Measurements from ENCODE around the gene CNOT6.
"Not testable (repeated sequence)": the region's sequence is repeated elsewhere in the genome, so short reads cannot be mapped to it uniquely, and the experiment has no call there.

CNOT6 gene

DNA sequence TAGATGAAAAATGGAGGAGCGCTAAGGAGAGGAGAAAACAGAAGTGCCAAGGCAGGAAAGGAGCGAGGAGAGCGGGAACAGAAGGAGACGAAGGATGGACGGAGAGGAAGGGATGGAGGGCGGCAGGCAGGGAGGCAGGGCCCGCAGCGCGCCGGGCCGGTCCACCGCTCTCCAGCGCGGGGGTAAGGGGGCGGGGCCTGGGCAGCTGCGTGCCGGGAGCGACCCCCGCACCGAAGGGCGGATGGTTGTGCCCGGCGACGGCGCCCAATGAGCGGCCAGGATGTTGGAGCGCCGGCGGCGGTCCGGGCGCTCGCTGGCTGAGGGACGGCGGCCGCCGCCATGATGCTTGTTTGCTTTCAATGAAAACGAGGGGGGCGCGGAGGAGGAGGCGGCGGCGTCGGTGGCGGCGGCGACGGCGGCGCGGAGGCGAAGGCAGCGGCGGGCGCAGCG lies at the start of gene CNOT6:
TSS of gene CNOT6 (plus strand) at position 320 of the 450 bp plus-strand sequence. CDS start 34,898 bp downstream, outside the sequence.
- DNase-seq (ENCODE audit: low spot score) = peak; percentile 93

DNA sequence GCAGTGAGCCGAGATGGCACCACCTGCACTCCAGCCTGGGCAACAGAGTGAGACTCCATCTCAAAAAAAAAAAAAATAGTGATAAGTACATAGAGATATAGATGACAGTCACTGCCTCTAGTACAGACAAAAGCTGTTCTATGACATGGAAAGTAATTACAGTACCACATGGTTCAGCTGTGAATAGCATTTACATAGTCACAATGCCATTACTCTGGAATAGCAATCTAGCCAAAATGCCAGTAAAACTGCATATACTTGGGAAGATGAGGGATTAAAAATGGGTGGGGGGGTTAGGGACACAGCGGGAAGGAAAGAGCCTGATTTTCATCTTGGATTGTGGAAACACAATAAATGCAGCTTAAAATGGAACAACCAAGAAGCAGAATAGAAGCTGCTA lies 39.4 kb upstream of the CNOT6 start:
- DNase-seq (ENCODE audit: low spot score) = no peak

DNA sequence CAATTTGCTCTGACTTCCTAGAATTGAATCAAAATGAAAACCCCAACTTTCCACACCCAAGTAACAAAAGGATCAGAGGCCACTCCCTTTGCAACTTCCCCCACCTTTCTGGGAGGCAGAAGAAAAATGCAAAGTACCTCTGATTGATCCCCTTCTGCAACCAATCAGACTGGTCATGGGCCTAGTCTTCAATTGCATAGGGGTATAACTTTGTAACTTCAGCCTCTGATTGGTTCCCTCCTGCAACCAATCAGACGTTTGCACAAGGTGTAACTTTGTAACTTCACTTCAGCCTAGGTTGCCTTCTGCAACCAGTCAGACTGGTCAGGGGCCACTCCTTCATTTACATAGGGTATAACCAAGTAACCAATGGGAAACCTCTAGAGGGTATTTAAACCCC lies 38.3 kb upstream of the CNOT6 start:
- no peak for DNase-seq (ENCODE audit: low spot score)

DNA sequence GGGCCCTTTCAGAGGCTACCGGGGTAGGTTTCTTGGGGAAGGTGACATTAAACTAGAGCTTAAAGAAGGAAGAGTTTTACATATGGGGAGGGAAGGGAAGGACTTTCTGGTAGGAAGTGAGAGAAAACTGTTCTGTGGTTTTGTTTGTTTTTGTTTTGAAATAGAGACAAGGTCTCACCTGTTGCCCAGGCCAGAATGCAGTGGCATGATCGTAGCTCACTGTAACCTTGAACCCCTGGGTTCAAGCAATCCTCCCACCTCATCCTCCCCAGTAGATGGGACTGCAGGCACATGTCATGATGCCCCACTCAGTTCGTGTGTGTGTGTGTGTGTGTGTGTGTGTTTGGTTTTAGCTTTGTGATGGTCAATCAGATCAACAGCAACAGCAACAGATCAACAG lies 37.4 kb upstream of the CNOT6 start:
- no peak for DNase-seq (ENCODE audit: low spot score)

DNA sequence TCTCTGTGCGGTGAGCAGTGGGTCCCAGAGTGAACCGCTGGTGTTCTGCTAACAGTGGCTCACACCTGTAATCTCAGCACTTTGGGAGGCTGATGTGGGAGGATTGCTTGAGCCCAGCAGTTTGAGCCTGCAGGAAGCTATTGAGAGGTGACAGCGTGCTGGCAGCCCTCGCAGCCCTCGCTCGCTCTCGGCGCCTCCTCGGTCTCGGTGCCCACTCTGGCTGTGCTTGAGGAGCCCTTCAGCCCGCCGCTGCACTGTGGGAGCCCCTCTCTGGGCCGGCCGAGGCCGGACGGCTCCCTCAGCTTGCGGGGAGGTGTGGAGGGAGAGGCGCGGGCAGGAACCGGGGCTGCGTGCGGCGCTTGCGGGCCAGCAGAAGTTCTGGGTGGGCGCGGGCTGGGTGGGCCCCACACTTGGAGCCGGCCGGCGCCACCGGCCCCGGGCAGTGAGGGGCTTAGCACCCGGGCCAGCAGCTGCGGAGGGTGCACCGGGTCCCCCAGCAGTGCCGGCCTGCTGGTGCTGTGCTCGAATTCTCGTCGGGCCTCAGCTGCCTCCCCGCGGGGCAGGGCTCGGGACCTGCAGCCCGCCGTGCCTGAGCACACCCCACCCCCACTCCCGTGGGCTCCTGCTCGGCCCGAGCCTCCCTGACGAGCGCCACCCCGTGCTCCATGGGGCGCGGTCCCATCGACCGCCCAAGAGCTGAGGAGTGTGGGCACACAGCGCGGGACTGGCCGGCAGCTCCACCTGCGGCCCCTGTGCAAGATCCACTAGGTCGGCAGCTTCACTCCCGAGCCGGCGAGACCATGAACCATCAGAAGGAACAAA lies 35.1 kb upstream of the CNOT6 start:
- DNase-seq (ENCODE audit: low spot score) = not testable (repeated sequence)

DNA sequence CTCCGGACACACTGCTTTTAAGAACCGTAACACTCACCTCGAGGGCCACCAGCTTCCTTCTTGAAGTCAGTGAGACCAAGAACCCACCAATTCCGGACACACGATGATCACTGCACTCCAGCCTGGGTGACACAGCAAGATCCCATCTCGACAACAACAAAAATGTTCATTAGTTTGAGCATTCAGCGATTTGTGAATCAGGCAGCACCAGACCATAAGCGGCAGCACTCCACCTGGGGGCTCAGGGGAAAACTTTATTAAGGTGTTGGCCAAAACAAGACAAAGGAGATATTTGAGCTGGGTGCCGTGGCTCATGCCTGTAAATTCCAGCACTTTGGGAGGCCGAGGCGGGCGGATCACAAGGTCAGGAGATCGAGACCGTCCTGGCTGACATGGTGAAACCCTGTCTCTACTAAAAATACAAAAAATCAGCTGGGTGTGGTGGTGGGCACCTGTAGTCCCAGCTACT lies 34.5 kb upstream of the CNOT6 start:
- not testable (repeated sequence) for DNase-seq (ENCODE audit: low spot score)

DNA sequence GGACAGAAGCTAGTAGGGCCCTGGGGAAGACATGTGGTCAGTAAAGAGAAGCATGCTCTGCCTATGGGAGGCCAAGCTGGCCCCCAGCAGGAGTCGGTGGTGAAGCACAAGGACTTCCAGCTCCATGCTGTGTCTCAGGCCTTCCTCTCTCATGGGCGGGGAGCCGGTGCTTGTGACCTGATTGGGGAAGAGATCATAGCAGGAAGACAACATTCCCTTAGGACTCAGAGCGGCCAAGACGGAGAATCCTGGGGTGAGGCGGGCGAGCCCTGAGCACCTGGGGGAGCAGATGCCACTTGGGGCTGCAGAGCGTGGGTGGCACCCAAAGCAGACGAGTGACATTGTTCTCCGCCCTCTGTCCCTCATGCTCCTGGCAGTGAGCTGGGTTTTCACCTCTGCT lies 33.3 kb upstream of the CNOT6 start:
- no peak for DNase-seq (ENCODE audit: low spot score)

DNA sequence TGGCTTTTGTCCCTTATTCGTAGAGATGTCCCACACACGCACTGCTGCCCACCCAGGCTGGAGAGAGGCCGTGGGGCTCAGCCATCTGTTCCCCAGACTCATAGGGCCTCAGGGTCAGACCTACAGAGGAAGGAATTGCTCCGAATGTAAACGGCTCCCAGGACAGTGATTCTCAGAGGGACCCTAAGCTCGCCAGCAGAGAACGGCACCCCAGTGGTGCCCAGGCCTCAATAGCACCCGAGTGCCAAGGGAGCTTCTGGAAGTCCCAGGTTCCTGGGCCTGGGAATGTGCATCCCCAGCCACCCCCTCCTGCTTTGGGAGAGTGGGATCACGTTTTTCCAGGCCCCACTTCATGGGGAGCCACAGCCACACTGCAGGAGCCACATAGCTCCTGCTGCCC lies 32.9 kb upstream of the CNOT6 start:
- DNase-seq (ENCODE audit: low spot score) = no peak

DNA sequence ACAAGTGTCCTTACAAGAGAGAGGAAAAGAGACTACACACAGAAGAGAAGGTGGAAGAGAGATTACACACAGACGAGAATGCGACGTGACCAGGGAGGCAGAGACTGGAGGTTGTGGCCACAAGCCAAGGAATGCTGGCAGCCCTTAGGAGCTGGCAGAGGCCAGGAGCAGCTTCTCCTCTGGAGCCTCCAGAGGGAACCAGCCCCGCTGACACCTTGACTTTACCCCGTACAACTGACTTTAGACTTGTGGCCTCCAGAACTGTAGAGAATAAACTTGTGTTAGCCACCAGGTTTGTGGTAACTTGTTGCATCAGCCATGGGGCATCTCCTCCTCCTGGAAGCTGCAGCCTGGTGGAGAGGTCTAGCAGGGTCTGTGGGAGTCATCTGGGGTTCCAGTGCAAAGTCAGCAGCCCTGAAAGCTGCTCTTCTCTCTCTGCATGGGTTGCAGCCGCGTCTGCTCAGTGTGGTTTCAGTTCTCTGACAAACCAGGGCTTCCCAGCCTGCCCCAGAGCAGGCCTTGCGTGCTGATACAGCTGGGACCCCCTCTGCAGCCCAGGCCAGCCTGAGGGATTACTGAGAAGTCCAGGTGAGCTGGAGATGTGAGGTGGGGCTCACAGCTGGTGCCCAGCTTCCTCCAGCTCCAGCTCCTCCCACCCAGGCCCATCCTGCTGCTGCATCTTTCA lies 30.8 kb upstream of the CNOT6 start:
- no peak for DNase-seq (ENCODE audit: low spot score)

DNA sequence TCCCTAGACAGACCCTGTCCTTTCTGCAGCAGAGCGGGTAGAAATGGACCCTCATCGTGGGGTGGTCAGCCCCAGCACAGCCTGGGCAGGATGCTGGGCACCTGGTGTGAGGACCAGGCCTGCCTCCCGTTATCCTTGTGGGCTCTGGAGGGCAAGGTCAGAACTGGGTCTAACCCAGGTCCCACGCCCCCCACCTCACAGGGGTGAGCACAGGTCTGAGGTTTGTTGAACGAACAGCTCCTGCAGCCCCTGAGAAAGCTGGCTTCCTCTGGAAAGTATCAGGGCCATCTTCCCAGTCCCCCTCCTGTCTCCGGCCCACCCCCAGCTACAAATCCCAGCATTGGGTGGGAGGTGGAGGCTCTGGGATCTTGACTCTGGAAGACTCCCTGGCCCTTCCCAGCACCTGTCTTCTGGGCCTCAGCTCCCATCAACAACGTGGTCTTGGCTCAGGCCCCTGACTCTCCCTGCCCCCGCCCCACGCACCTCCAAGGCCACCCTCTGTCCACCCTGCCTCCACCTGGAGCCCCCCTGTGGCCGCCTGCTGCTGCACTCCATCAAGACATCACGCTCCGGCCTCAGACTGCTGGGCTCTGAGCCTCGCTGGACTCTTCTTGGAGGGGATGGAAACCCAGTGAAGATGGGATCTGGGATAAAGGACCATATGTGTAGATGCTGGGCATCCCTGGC lies 30.1 kb upstream of the CNOT6 start:
- no peak for DNase-seq (ENCODE audit: low spot score)

DNA sequence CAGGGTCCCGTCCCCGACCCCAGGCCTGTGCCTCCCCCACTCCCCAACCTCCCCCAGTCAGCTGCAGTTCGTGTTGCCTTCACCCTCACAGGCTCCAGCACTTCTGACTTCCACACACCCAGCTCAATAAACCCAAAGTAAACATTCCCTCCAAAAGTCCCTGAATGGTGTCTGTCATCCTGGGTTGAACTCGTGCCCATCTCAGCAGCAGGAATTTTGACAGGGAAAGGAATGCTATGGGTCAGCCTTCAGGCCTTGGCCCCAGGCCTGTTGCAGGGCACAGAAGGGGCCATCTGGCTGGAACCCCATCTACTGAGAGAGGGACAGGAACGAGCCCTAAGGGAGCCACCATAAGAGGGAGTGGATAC lies 29.6 kb upstream of the CNOT6 start:
- DNase-seq (ENCODE audit: low spot score) = no peak

DNA sequence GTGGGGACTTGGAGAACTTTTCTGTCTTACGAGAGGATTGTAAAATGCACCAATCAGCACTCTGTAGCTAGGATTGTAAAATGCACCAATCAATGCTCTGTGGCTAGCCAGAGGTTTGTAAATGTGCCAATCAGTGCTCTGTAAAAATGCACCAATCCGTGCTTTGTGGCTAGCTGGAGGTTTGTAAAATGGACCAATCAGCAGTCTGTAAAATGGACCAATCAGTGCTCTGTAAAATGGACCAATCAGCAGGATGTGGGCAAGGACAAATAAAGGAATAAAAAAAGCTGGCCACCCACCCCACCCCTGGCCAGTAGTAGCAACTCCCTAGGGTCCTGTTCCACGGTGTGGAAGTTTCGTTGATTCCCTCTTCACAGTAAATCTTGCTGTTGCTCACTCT lies 29.1 kb upstream of the CNOT6 start:
- DNase-seq (ENCODE audit: low spot score) = not testable (repeated sequence)

DNA sequence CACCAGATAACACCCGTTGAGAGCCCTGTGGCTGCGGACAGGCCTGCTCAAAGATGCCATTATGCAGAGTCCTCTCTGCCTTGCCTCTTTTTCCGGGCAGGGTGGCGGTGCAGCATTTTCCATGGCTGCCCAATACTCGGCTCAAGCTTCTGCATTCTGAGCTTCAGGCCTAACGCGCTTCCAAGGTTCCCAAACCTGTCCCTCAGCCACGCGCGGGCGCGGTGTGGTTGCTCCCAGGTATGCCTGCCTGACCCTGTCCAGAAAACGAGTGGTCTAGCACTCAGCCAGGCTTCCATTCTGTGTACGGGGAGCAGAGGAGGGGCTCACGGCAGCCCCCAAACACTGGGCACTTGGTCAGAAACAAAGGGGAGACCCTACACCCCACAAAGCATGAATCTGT lies 27.9 kb upstream of the CNOT6 start:
- DNase-seq (ENCODE audit: low spot score) = no peak

DNA sequence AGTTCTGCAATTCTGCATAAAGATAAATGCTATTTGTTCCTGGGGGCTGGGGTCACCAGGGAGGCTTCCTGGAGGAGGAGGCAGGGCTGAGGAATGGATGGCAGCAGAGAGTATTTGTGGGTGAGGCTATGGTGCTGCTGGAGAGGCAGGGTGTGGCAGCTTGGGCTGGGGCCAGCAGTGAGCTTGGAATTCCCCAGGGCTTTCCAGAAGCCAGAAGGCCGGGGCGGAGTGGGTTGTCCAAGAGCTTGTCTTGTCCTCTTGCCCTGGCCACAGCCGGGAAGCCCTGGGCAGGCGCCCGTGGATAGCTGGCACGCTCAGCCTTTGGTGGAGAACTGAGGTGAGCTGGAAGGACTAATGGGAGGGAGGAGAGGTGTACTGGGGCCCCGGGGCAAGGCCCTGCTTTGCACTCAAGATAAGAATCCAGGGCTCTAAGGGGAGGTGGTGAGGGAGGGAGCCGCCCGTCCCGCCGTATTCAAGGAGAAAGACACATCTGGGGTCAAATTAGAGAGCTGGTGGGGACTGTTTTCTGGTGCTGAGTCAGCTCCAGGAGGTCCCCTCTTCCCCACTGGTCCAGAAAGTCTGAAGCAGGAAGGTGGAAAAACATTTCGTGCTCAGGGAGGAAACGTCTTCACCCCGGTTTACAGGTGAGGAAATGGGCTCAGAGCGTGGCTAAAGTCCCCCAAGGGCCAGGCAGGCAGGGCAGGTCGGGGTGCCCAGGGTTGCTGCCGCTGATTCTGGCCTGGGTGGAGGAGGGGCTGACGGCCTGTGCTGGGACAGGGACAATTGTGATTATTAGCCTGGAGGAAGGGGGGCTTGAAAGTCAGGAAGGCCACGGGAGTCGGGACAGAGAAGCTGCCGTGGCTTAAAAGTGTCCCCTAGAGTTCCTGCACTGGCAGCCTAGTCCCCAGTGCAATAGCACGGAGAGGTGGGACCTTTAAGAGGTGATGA lies 26.9 kb upstream of the CNOT6 start:
- no peak for DNase-seq (ENCODE audit: low spot score)

DNA sequence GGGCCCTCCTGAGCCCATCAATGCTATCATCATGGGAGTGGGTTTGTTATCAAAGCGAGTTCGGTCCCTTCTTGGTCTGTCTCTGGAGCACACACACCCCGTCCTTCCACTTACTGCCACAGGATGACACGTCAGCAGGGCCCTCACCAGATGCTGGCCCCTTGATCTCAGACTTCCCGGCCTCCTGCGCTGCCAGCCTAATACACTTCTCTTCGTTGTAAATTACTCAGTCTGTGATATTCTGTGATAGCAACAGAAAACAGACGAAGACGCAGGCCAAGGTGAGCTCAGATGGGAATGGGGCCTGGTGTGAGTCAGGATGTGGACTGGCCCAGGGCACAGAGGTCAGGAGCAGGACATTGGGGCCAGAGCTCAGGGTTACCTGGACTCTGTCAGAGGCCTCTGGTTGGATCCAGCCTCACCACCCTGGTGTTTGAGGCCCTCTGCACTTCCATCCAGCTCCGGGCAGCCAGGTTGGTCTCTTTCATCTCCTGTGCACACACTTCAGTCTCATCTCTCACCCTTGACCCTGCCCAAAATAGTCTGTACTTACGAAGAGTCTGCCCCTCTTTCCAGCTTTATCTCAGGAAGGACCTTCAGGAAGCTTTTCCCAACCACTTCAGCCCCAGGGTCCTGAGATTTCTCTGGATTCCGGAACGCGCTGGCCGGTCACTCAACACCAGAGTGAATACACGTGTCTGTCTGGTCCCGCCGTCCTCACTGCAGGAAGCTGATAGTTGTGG lies 26.0 kb upstream of the CNOT6 start:
- DNase-seq (ENCODE audit: low spot score) = no peak

DNA sequence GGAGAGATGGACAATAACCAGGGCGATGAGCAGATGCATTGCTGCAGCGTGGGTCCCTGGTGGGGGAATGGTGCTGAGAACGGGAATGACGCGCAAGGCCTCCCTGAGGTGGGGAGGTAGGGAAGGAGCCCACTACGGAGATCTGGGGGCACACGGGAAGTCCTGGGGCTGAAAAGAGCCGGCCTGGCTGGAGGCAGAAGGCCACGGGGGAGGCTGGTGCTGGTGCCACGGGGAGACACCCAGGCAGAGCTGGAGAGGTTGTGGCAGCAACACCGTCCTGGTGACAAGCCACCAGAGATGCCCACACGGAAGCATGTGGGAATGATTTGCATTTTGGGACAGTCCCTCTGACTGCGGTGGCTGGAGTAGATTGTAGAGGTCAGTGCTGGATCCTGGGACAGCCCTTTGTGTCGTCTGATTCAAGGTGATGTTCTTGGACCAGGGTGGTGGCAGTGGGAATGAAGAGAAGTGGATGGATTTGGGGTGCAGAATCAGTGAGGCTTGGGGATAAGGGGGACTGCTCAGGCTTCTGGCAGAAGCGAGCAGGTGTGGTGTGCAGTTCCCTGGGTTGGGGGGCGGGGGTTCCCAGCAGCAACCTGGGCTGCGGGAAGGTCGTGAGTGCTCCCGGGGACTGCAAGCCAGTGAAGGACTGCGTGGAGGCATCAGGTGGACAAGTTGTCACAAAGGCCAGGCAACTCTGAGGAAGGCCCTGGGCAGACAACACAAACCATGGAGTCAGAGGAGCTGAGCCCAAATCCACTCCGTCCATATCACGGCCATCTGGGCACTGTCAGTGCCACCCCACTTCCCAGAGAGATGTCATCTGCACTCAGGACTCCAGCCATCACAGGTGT lies 25.2 kb upstream of the CNOT6 start:
- no peak for DNase-seq (ENCODE audit: low spot score)

DNA sequence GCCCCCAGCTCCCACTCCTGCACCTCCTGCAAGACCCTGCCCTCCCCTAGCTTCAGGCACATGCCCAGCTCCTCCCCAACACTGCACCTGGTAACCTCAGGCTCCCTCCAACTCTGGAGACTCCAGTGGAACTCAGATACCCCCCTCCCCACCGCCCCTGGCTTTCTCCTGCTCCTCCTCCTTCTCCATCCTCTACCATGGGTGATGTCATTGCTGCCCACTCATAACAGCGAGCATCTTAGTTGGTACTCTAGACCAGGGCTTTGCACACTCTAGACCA lies 24.7 kb upstream of the CNOT6 start:
- DNase-seq (ENCODE audit: low spot score) = no peak

DNA sequence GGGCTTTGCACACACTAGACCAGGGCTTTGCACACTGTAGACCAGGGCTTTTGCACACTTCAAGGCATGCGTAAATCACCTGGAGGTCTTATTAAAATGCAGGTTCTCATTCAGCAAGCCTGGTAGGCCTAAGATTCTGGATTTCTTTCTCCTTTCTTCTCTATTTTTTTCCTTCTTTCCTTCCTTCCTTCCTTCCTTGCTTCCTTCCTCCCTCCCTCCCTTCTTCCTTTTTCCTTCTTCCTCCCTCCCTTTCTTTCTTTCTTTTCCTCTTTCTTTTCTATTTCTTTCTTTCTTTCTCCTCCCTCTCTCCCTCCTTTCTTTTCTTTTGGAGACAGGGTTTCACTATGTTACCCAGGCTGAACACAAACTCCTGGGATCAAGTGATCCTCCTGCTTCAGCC lies 24.3 kb upstream of the CNOT6 start:
- no peak for DNase-seq (ENCODE audit: low spot score)

DNA sequence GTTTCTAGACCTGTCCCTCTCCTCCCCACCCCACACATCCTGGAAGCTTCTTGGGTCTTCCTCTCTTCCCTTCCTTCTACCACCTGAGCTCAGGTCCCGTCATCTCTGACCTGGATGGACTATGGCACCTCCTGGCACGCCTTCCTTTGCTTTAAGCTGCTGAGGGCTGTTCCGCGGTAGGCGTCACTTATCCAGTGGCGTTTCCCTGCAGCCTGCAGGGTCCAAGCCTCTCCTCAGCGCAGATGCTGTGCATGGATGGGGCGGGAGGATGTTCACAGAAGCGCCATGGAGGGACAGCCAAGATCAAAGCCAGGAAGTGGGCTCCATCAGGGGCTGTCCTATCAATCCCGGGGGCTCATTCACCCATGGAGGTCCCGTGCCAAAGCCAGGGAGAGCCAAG lies 23.8 kb upstream of the CNOT6 start:
- no peak for DNase-seq (ENCODE audit: low spot score)

DNA sequence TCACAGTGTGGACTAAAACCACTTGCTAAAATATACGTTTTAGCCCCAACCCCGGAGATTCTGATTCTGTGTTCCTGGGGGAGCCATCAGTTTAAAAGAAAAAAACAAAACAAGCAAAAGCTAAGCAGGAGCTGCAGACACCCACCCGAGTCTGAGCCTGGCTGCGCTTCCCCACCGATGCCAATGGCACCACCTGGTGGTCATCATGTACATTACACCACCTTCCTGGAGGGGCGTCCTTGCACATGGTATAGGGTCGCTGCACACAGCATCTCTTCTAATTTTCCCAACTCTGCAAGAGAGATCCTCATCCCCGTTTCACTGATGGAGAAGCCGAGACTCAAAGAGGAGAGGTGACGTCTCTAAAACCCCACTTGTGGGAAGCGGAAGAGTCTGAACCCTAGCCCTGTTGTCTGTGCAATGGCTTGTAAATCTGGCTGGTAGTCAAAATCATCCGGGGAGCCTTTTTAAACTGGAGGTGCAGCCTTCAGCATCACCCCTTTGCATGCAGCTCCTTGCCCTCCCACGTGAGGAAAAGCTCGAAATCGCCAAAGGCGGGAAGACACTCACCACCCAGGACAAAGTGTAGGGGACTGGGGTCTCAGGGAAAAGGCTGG lies 23.1 kb upstream of the CNOT6 start:
- DNase-seq (ENCODE audit: low spot score) = peak; percentile 47
